ENCODE data around the gene NOS3. TPM values are rescaled to one million over a fixed set of nuclear protein-coding genes. Genes with fewer than 3 reads are reported as not detected.
A peak's percentile ranks its signal among the peaks of the same experiment; 100 is the strongest.
"Not testable (repeated sequence)": the region's sequence is repeated elsewhere in the genome, so short reads cannot be mapped to it uniquely, and the experiment has no call there.

NOS3 gene
- polyA plus RNA-seq, 4 donors: 9.5 to 15.3 (median 12.9) TPM

- no peak for DNase-seq (ENCODE audit: low read depth in 4 of 4, low spot score in 2 of 4)
Observed at GRCh38 chr7:151013356-151013732, 22.5 kb downstream of the NOS3 start.

GRCh38 chr7:151013733-151014497, 23.1 kb downstream of the NOS3 start:
- peak in 1 of 4 donors; percentile 73 for DNase-seq (ENCODE audit: low read depth in 4 of 4, low spot score in 2 of 4)

- no peak for DNase-seq (ENCODE audit: low read depth in 4 of 4, low spot score in 2 of 4)
Observed at GRCh38 chr7:151014950-151015349, 24.1 kb downstream of the NOS3 start.

GRCh38 chr7:151015967-151016366, 25.1 kb downstream of the NOS3 start:
- DNase-seq (ENCODE audit: low read depth in 4 of 4, low spot score in 2 of 4): no peak

GRCh38 chr7:151016505-151016904, 25.7 kb downstream of the NOS3 start:
- DNase-seq (ENCODE audit: low read depth in 4 of 4, low spot score in 2 of 4): no peak

- DNase-seq (ENCODE audit: low read depth in 4 of 4, low spot score in 2 of 4): no peak
Observed at GRCh38 chr7:151016942-151017341, 26.1 kb downstream of the NOS3 start.

- no peak for DNase-seq (ENCODE audit: low read depth in 4 of 4, low spot score in 2 of 4)
Observed at GRCh38 chr7:151017370-151017952, 26.6 kb downstream of the NOS3 start.

- DNase-seq (ENCODE audit: low read depth in 4 of 4, low spot score in 2 of 4): peak in 1 of 4 donors; percentile 56
Observed at GRCh38 chr7:151017953-151018420, 27.2 kb downstream of the NOS3 start.

- no peak for DNase-seq (ENCODE audit: low read depth in 4 of 4, low spot score in 2 of 4)
Observed at GRCh38 chr7:151018421-151019129, 27.8 kb downstream of the NOS3 start.

GRCh38 chr7:151019130-151019447, 28.3 kb downstream of the NOS3 start:
- no peak for DNase-seq (ENCODE audit: low read depth in 4 of 4, low spot score in 2 of 4)

GRCh38 chr7:151020231-151020630, 29.4 kb downstream of the NOS3 start:
- no peak for DNase-seq (ENCODE audit: low read depth in 4 of 4, low spot score in 2 of 4)

- no peak for DNase-seq (ENCODE audit: low read depth in 4 of 4, low spot score in 2 of 4)
Observed at GRCh38 chr7:151023232-151023631, 32.4 kb downstream of the NOS3 start.

GRCh38 chr7:151024435-151025056, 33.7 kb downstream of the NOS3 start, which contains the start of gene ATG9B:
Gene ATG9B, minus strand, starts transcription at chr7:151024494. Its CDS starts 71 bp downstream, at chr7:151024423.
- no peak for DNase-seq (ENCODE audit: low read depth in 4 of 4, low spot score in 2 of 4)

GRCh38 chr7:151025924-151026671, 35.3 kb downstream of the NOS3 start:
- DNase-seq (ENCODE audit: low read depth in 4 of 4, low spot score in 2 of 4): no peak

GRCh38 chr7:151026771-151027727, 36.2 kb downstream of the NOS3 start:
- DNase-seq (ENCODE audit: low read depth in 4 of 4, low spot score in 2 of 4): not testable (repeated sequence)

- DNase-seq (ENCODE audit: low read depth in 4 of 4, low spot score in 2 of 4): not testable (repeated sequence)
Observed at GRCh38 chr7:151027728-151028130, 36.9 kb downstream of the NOS3 start.

- DNase-seq (ENCODE audit: low read depth in 4 of 4, low spot score in 2 of 4): peak; percentile 99 to 100 (median 100)
Observed at GRCh38 chr7:151028131-151028947, 37.5 kb downstream of the NOS3 start, which contains the start of gene ABCB8. Gene ABCB8, plus strand, starts transcription at chr7:151028450. Its CDS starts 66 bp downstream, at chr7:151028516.

GRCh38 chr7:151028948-151029501, 38.2 kb downstream of the NOS3 start:
- DNase-seq (ENCODE audit: low read depth in 4 of 4, low spot score in 2 of 4): no peak

Data from left renal cortex interstitium (tissue), 4 donors.